GM18526 (cell line): ENCODE measurements around the gene ARFGAP1.

Experiments
- POLR2A ChIP-seq: IDR thresholded peaks from 3 replicates; pipeline ENCODE4 v1.6.1; 2011; ENCODE audit not compliant: insufficient read length; ENCODE audit errors: extremely low read depth

The ARFGAP1 gene

GRCh38 chr20:63332488-63333240 lies 60.1 kb downstream of the ARFGAP1 start:
- TF ChIP-seq POLR2A: no peak

- no peak for TF ChIP-seq POLR2A
Measured at GRCh38 chr20:63333241-63333836, 60.7 kb downstream of the ARFGAP1 start.

- no peak for TF ChIP-seq POLR2A
Measured at GRCh38 chr20:63334356-63334755, 61.7 kb downstream of the ARFGAP1 start.

GRCh38 chr20:63335711-63336110 lies 63.1 kb downstream of the ARFGAP1 start:
- TF ChIP-seq POLR2A: no peak

- no peak for TF ChIP-seq POLR2A
Measured at GRCh38 chr20:63336232-63336752, 63.7 kb downstream of the ARFGAP1 start.

GRCh38 chr20:63337786-63338420 lies 65.3 kb downstream of the ARFGAP1 start:
- TF ChIP-seq POLR2A: no peak
